Activated CD8-positive, alpha-beta memory T cell treated with anti-CD3 and anti-CD28 coated beads, Interleukin-2, amount 50 U/mL, for 4 hours (primary cell): ENCODE measurements around the gene KLHL13.
A peak's percentile ranks its signal among the peaks of the same experiment; 100 is the strongest.
"Not testable (repeated sequence)": the region's sequence is repeated elsewhere in the genome, so short reads cannot be mapped to it uniquely, and the experiment has no call there.

Experiments
- DNase-seq: peaks from one replicate; pipeline ENCODE4 v3.0.0-alpha.2; 2020

KLHL13 gene, protein sequence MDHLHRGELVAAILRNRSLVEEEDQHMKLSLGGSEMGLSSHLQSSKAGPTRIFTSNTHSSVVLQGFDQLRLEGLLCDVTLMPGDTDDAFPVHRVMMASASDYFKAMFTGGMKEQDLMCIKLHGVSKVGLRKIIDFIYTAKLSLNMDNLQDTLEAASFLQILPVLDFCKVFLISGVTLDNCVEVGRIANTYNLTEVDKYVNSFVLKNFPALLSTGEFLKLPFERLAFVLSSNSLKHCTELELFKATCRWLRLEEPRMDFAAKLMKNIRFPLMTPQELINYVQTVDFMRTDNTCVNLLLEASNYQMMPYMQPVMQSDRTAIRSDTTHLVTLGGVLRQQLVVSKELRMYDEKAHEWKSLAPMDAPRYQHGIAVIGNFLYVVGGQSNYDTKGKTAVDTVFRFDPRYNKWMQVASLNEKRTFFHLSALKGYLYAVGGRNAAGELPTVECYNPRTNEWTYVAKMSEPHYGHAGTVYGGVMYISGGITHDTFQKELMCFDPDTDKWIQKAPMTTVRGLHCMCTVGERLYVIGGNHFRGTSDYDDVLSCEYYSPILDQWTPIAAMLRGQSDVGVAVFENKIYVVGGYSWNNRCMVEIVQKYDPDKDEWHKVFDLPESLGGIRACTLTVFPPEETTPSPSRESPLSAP

DNA sequence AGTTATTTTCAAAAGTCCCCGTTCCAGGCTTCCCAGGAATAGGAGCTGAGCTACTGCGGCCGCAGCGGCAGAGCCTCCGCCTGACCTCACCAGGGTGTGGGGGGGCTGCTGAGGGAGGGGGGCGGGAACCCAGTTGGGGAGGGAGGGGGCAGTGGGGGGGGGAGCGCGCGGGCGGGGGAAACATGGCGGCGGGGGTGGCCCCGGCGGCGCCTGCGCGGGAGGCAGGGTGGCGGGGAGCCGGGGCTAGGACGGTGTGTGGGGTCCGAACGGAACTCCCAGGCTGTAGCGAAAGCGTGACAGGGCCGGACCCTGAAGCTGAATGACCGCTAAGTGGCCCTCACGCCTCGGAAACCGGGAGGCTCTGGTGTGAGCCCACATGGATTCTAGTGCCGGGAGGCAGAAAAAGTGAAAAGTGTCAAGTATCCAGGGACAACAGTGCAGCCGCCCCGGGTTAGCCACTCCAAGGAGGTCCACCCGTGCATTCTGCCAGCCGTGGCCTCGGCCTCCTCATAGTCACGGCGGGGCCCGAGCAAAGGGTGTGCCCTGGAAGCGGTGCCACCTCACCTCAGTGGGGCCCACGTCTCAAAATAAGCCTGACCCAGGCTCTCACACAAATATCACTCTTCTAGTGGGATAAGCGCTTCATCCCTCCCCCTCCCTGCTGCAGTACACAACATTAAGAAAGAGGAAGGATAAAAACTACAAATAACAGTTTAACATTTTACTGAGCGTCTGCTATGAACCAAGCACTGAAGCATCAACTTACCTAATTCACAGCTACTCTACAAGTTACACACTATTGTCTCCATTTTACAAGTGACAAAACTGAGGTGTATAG is at the start of gene KLHL13:
KLHL13 (minus strand) TSS at position 98 of the 838 bp plus-strand sequence. CDS start 88,337 bp downstream, outside the sequence.
- peak; percentile 25 for DNase-seq

- DNase-seq: no peak
Observed at GRCh38 chrX:118164138-118164537, 47.5 kb upstream of the KLHL13 start.

DNA sequence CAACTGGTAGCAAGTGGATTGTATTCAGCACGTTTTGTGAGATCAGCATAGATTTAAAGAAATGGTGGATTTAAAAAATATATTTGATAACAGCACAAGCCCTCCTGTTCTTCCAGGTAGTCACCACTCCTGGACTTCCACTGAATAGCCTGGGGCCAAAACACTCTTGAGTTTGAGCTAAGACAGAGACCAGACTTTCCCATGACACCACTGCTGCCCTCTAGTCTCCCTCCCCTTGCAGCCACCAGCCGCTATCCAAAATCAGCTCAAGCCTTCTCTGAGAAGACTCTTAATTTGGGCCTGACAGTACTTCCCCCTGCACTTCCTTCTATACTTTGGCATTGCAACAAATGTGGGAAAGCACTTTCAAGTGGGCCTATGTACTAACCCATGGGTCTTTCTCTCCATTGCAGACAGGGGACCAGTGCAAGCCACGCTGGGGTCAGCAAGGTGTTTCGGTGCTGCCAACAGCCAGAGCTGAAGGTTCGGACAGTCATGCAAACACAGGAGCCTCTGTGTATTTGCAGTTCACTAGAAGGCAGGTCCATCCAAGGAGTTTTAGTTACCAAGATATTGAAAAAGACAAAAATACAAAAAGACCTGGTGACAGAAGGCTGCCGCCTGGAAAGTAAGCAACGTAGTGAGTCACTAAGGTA is 40.5 kb upstream of the KLHL13 start:
- DNase-seq: no peak

DNA sequence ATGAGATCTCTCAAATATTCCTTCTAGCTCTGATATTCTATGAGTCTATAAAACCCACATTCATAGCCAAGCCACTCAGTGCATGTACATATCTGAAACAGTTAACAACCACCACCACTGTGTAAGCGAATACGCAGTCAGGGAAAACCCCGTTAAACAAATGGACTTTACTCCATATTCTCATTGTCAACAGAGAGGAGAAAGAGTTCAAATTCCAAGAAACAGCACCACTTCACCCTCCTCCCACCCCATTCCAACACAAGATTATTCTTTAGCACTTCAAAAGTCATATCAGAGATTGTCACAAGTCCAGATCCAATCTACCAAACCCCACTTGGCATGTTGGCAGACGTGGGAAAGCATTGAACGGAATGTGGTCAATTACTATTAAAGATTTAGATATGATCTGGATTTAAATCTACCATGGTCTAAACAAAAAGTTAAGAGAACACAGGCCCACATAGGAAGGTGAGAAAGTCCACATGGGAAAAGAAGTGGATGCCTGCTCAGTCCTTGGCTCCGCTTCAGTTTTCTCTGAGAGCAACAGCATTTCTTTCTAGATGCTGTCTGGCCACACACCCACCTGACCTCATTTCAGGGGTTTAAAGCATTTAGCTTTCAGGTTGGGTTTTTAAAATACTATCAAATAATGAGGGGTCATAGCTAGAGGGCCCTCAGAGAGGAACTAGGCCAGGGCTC is 39.8 kb upstream of the KLHL13 start:
- no peak for DNase-seq

DNA sequence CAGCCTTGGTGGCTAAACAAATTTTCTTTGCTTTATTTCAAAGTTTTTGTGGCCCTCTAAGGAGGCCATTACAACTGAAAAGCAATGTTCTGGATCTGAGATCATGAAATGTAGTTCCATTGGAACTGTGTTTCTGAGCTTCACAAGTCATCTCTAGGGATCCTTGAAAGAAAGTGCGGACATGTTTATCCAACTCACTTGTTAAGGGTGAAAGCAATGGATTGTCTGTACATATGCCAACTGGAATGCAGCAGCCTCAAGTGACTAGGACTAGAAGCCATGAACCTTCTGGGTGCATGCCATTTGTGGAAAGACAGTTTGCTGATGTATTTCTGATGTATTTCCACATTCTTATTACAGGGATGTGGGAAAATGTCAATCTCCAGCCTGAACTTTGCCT is 36.7 kb upstream of the KLHL13 start:
- DNase-seq: no peak

- DNase-seq: no peak
Observed at GRCh38 chrX:118152721-118153120, 36.1 kb upstream of the KLHL13 start.

- DNase-seq: no peak
Observed at GRCh38 chrX:118148737-118149136, 32.1 kb upstream of the KLHL13 start.

DNA sequence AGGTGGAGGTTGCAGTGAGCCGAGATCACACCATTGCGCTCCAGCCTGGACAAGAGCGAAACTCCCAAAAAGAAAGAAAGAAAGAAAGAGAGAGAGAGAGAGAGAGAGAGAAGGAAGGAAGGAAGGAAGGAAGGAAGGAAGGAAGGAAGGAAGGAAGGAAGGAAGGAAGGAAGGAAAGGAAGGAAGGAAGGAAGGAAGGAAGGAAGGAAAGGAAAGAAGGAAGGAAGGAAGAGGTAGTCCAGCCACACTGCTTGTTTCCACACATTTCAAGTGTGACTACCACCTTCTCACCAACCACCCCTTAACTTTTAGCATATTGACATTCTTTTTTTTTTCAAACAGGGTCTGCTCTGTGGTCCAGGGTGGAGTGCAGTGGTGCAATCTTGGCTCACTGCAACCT is 31.2 kb upstream of the KLHL13 start:
- not testable (repeated sequence) for DNase-seq

GRCh38 chrX:118143578-118143977 is 27.0 kb upstream of the KLHL13 start:
- no peak for DNase-seq

DNA sequence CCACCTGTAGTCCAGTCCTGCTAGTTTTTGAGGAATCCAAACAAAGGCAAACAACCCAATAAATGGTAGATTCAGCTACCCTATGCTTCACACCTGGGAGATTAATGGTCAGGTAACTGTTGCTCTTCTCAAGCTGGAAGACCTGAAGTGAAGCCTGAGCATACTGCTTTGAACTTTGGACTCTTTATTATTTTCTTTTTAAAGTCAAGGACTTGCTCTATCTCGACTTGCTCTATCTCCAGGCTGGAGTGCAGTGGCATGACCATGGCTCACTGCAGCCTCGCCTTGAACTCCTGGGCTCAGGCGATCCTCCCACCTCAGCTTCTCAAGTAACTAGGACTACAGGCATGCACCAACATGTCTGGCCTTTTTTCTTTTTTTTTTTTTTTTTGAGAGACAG is 14.7 kb upstream of the KLHL13 start:
- no peak for DNase-seq

GRCh38 chrX:118129681-118130080 is 13.1 kb upstream of the KLHL13 start:
- no peak for DNase-seq

- DNase-seq: no peak
Observed at GRCh38 chrX:118128724-118129123, 12.1 kb upstream of the KLHL13 start.

DNA sequence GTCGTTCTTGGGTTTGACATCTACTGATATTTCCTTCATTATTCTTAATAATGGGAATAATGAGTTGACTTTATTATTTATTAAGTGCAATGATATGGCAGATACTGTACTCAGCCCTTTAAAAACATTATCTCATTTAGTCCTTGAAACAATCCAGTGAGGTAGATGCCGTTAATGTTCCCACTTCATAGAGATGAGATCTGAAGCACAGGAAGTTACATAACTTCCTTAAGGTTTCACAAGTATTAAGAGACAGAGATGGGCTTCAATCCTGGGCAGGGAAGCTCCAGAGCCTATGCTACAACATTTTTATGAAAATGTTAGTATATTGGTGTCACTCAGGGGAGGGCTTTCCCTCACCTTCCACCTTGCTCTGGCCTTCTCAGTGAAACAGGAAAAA is 9.7 kb upstream of the KLHL13 start:
- DNase-seq: no peak

DNA sequence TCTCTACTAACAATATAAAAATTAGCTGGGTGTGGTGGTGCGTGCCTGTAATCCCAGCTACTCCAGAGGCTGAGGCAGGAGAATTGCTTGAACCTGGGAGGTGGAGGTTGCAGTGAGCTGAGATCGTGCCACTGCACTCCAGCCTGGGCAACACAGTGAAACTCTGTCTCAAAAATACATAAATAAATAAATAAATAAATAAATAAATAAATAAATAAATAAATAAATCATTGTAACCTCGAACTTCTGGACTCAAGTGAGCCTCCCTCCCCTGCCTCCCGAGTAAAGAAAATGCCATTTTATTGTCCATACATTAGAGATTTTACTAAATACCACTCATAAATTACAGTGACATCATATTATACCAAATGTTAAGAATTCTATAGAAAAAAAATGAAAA is 7.6 kb upstream of the KLHL13 start:
- DNase-seq: not testable (repeated sequence)

DNA sequence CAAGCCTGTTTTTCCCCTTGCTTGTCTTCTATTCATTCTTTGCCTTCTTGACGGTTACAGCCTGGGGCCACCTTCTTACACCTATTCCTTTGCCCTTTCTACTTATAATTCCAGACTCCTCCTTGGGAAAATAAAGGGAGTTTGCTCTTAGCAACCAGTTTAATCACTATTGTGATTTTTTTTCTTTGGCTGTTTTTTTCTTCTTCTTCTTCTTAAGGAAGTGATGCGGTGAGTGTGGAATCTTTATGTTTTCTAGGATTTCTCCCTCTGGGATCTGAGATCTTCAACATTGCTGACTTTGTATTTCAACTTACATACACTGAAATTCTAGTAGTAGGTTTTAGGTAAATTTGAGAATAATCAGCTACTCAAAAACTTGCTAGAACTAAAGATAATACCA is 1.1 kb upstream of the KLHL13 start:
- DNase-seq: no peak

GRCh38 chrX:118115953-118116712 is 477 bp downstream of the KLHL13 start:
- DNase-seq: peak; percentile 17

DNA sequence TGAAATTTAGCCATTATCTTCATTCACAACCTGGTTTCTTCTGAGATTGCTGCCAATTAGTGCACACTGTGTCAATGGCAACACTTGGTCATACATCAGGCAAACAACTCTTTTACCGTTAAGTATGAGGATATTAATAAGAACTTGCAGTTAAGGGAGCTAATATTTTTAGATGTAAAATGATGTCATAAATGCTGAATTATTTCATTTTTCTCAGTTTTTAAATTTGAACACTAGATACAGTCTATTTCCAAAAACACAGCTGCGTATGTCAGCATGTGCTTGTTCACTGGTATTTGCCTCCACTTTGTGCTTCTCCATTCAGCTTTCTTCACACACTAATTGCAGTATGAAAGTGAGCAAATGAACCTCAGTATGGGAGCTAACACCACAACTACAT is 1.6 kb downstream of the KLHL13 start:
- no peak for DNase-seq

DNA sequence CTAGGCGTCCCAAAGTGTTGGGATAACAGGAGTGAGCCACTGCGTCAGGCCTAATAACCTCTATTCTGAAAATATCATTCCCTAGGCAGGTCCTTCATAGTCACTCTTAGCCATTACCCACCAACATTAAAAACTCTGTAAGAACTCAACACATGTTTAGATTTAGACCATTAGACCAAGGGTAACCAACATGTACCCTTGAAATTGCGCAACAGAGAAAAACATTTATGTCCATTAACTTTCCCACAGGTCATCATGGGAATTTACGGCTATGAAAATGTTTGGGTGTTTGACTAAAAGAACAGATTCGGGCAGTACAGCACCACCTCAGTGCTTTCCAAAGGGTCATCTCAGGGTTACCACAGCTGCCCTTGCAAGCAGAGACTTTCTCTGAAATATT is 7.5 kb downstream of the KLHL13 start:
- DNase-seq: no peak

GRCh38 chrX:118108304-118108703 is 8.3 kb downstream of the KLHL13 start:
- DNase-seq: no peak

- no peak for DNase-seq
Observed at GRCh38 chrX:118100091-118100490, 16.5 kb downstream of the KLHL13 start.

DNA sequence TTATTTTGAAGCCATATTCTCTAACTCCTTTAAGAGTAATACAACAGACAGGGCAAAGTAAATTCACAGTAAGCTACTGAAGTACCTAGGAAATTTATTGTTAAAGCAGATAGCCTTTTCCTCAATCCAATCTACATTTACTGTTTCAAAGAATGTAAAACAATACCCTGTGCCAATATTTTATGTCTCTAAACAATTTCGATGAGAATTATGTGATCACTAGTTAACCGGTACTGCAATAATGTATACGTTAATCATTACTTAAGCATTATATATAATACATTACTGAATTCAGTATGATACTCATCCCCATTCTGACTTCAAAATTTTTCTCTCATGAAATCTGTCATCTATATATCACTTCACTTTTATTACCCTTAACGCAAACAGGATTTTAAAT is 28.5 kb downstream of the KLHL13 start:
- DNase-seq: no peak

- no peak for DNase-seq
Observed at GRCh38 chrX:118074196-118074595, 42.4 kb downstream of the KLHL13 start.
